ENCODE results near the gene FZD4.

DNA sequence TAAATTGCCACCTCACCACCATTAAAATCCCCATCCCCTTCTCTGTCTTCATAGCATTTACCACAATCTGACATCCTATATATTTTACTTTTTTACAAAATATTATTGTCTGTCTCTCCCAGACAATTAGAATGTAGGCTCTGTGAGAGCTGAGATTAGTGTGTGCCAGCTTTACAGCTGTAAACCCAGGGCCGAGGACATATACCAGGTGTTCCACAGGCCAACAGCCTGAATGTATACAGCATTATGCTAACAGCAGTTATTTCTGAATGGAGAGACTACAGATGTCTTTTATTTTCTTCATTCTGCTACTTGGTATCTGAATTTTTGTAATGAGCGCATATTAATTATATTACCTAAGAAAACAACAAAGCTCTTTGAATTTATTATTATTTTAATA, 36.7 kb downstream of the FZD4 start:
- TF ChIP-seq TAF1 (IDR thresholded peaks at IDR 0.05; ENCODE audit: low read depth, low read length) (no peak), POLR2A (IDR thresholded peaks at IDR 0.05; ENCODE audit: low read depth, low read length) (no peak), SPI1 (IDR thresholded peaks at IDR 0.05; ENCODE audit: low read depth, low read length) (no peak), POLR2AphosphoS5 (IDR thresholded peaks at IDR 0.05; ENCODE audit: low read depth, low read length) (no peak), PAX5 (IDR thresholded peaks at IDR 0.05; ENCODE audit: insufficient read depth, low read length, severe bottlenecking) (no peak), POU2F2 (IDR thresholded peaks at IDR 0.05; ENCODE audit: low read depth, low read length) (no peak)

Measured in GM12891 (cell line).